Osteocyte (in vitro differentiated cells): ENCODE measurements around the gene KSR2. TPM values are rescaled to one million over a fixed set of nuclear protein-coding genes. Genes with fewer than 3 reads are reported as not detected.

ENCODE experiments used
- DNase-seq: peaks from one replicate; pipeline ENCODE4 v3.0.0; 2021; ENCODE audit warnings: mixed read lengths; ENCODE audit not compliant: unreplicated experiment; ENCODE audit errors: extremely low spot score
- H3K27ac Mint-ChIP-seq: one replicate; pipeline ENCODE4 v1.8.0; 2021; ENCODE audit warnings: mild to moderate bottlenecking, mixed read lengths; ENCODE audit not compliant: unreplicated experiment
- H3K27me3 Mint-ChIP-seq: one replicate; pipeline ENCODE4 v1.8.0; 2021; ENCODE audit warnings: mixed read lengths; ENCODE audit not compliant: unreplicated experiment
- H3K36me3 Mint-ChIP-seq: one replicate; pipeline ENCODE4 v1.8.0; 2021; ENCODE audit warnings: mixed read lengths; ENCODE audit not compliant: unreplicated experiment
- H3K4me1 Mint-ChIP-seq: one replicate; pipeline ENCODE4 v1.8.0; 2021; ENCODE audit warnings: mixed read lengths; ENCODE audit not compliant: unreplicated experiment
- H3K4me3 Mint-ChIP-seq: one replicate; pipeline ENCODE4 v1.8.0; 2021; ENCODE audit warnings: mild to moderate bottlenecking, moderate library complexity, mixed read lengths; ENCODE audit not compliant: unreplicated experiment
- H3K9me3 Mint-ChIP-seq: one replicate; pipeline ENCODE4 v1.8.0; 2021; ENCODE audit warnings: mixed read lengths; ENCODE audit not compliant: unreplicated experiment
- total RNA-seq: library from RNA; stranded (reverse); gene quantifications from 2 replicates; pipeline ENCODE4 v1.2.1, GENCODE V29; 2021
- TF ChIP-seq, protein P1 (sequence below): fragments of 200-600 bp; sonication (generic); IDR thresholded peaks from 2 replicates; pipeline ENCODE4 v1.5.0; 2021; ENCODE audit warnings: antibody characterized with exemption, mild to moderate bottlenecking, moderate library complexity

The KSR2 gene
- total RNA-seq, 1 donor from 2014 or later, result not detected

- H3K4me3 Mint-ChIP-seq, result no peak overlapping the region
- no peaks in the 10 kb centered on the region for H3K9me3 Mint-ChIP-seq
- TF ChIP-seq, protein P1, sequence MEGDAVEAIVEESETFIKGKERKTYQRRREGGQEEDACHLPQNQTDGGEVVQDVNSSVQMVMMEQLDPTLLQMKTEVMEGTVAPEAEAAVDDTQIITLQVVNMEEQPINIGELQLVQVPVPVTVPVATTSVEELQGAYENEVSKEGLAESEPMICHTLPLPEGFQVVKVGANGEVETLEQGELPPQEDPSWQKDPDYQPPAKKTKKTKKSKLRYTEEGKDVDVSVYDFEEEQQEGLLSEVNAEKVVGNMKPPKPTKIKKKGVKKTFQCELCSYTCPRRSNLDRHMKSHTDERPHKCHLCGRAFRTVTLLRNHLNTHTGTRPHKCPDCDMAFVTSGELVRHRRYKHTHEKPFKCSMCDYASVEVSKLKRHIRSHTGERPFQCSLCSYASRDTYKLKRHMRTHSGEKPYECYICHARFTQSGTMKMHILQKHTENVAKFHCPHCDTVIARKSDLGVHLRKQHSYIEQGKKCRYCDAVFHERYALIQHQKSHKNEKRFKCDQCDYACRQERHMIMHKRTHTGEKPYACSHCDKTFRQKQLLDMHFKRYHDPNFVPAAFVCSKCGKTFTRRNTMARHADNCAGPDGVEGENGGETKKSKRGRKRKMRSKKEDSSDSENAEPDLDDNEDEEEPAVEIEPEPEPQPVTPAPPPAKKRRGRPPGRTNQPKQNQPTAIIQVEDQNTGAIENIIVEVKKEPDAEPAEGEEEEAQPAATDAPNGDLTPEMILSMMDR, result no peak
- peaks cover 4% of the 10 kb centered on the region for H3K27me3 Mint-ChIP-seq
- no peak for DNase-seq
- no peaks in the 10 kb centered on the region for H3K4me1 Mint-ChIP-seq
- H3K27ac Mint-ChIP-seq, result no peak overlapping the region
- no peaks in the 10 kb centered on the region for H3K36me3 Mint-ChIP-seq
These were observed 560.5 kb downstream of the KSR2 start for GRCh38 chr12:117408161-117408791.

GRCh38 chr12:117404940-117405339 lies 563.9 kb downstream of the KSR2 start:
- no peak overlapping the region for H3K27ac Mint-ChIP-seq
- no peaks in the 10 kb centered on the region for H3K4me1 Mint-ChIP-seq
- DNase-seq, result no peak
- no peaks in the 10 kb centered on the region for H3K36me3 Mint-ChIP-seq
- TF ChIP-seq, protein P1, result no peak
- H3K9me3 Mint-ChIP-seq, result no peaks in the 10 kb centered on the region
- no peak overlapping the region for H3K4me3 Mint-ChIP-seq
- H3K27me3 Mint-ChIP-seq, result no peaks in the 10 kb centered on the region

- TF ChIP-seq, protein P1, result no peak
- Mint-ChIP-seq H3K4me1 (no peaks in the 10 kb centered on the region), H3K4me3 (no peak overlapping the region)
These were observed 564.5 kb downstream of the KSR2 start for GRCh38 chr12:117404203-117404853.

GRCh38 chr12:117403586-117404139 lies 565.1 kb downstream of the KSR2 start:
- Mint-ChIP-seq H3K36me3 (no peaks in the 10 kb centered on the region), H3K4me1 (no peaks in the 10 kb centered on the region), H3K9me3 (no peaks in the 10 kb centered on the region), H3K27me3 (no peaks in the 10 kb centered on the region), H3K4me3 (no peak overlapping the region), H3K27ac (no peak overlapping the region)
- no peak for DNase-seq
- TF ChIP-seq, protein P1, result no peak

More at GRCh38 chr12:117404203-117404853, 564.5 kb downstream of the KSR2 start:
- Mint-ChIP-seq H3K9me3 (no peaks in the 10 kb centered on the region), H3K36me3 (no peaks in the 10 kb centered on the region), H3K27ac (no peak overlapping the region), H3K27me3 (no peaks in the 10 kb centered on the region)
- no peak for DNase-seq

Other genes starting within 250 kb of the KSR2 start
- 12.7 and 13.2 TPM in 2 replicates for gene RFC5, start 47.7 kb upstream of the KSR2 start, total RNA-seq
- 94.7 and 98.2 TPM in 2 replicates for gene WSB2, start 92.2 kb upstream of the KSR2 start, total RNA-seq
- 20.7 and 21.7 TPM in 2 replicates for gene VSIG10, start 135.0 kb upstream of the KSR2 start, total RNA-seq
- gene PEBP1, start 167.1 kb upstream of the KSR2 start, total RNA-seq, result 216 and 221 TPM in 2 replicates